ENCODE results near the gene PIP4P1.
"Not testable (repeated sequence)": the region's sequence is repeated elsewhere in the genome, so short reads cannot be mapped to it uniquely, and the experiment has no call there.

Gene PIP4P1

GRCh38 chr14:20461225-20462141, at the start of gene PIP4P1:
Gene PIP4P1 (minus strand): TSS chr14:20461434. CDS start chr14:20461325, 109 bp downstream.
- ChIA-PET CTCF (no interaction called here), POLR2A (interaction anchor here (0.7 to 4.4 kb wide), 27 partner anchors 9 to 222 kb away, joined by 3 to 38 read pairs (median 5); partner anchors contain the start of genes PARP2, PNP, RNASE4 and TEP1)
- no peak for TF ChIP-seq SP1 (IDR thresholded peaks at IDR 0.05)
- peak; percentile 84 for TF ChIP-seq PKNOX1 (IDR thresholded peaks at IDR 0.05)
- 0 out of 2 replicates have a peak, but pooled peaks have one; percentile 19 for TF ChIP-seq HDGF (IDR thresholded peaks at IDR 0.05; ENCODE audit: borderline replicate concordance)
- TF ChIP-seq L3MBTL2 (conservative IDR thresholded peaks at IDR 0.05): peak; percentile 93
- TF ChIP-seq TARDBP (IDR thresholded peaks at IDR 0.05): no peak
- peak; percentile 52; the same call in 1 of the 2 replicates for TF ChIP-seq FOXK2 (IDR thresholded peaks at IDR 0.05)
- peak; percentile 90 for DNase-seq (ENCODE audit: extremely low spot score)

GRCh38 chr14:20508367-20508766, 47.1 kb upstream of the PIP4P1 start:
- TF ChIP-seq FOXM1 (IDR thresholded peaks at IDR 0.05; ENCODE audit: borderline replicate concordance): no peak
- no peak for TF ChIP-seq FOXA1 (IDR thresholded peaks at IDR 0.05)
- TF ChIP-seq PKNOX1 (IDR thresholded peaks at IDR 0.05): no peak
- no peak for TF ChIP-seq TARDBP (IDR thresholded peaks at IDR 0.05)
- TF ChIP-seq SUZ12 (IDR thresholded peaks at IDR 0.05): no peak
- no peak for TF ChIP-seq ZNF384 (IDR thresholded peaks at IDR 0.05)
- no peak for TF ChIP-seq SP1 (IDR thresholded peaks at IDR 0.05)
- TF ChIP-seq ARNT (IDR thresholded peaks at IDR 0.05): no peak
- TF ChIP-seq L3MBTL2 (conservative IDR thresholded peaks at IDR 0.05): no peak
- CTCF ChIA-PET: no interaction called here
- DNase-seq (ENCODE audit: extremely low spot score): no peak
- POLR2A ChIA-PET: interaction anchor here (0.8 kb wide), 1 partner anchor 80 kb away, joined by 3 read pairs; no protein-coding TSS in a partner anchor

- POLR2A ChIA-PET: interaction anchor here (0.8 kb wide), 1 partner anchor 79 kb away, joined by 3 read pairs; no protein-coding TSS in a partner anchor
- not testable (repeated sequence) for DNase-seq (ENCODE audit: extremely low spot score)
- CTCF ChIA-PET: interaction anchor here (0.7 kb wide), 1 partner anchor 1944 kb away, joined by 3 read pairs; no protein-coding TSS in a partner anchor
These were observed 46.3 kb upstream of the PIP4P1 start for GRCh38 chr14:20507537-20507936.

- POLR2A ChIA-PET; DNase-seq (ENCODE audit: extremely low spot score); CTCF ChIA-PET: not testable (repeated sequence)
These were observed 45.5 kb upstream of the PIP4P1 start for GRCh38 chr14:20506752-20507151.

GRCh38 chr14:20506276-20506675, 45.0 kb upstream of the PIP4P1 start:
- CTCF ChIA-PET; DNase-seq (ENCODE audit: extremely low spot score); POLR2A ChIA-PET: not testable (repeated sequence)

GRCh38 chr14:20503898-20504297, 42.7 kb upstream of the PIP4P1 start:
- ChIA-PET POLR2A (no interaction called here), CTCF (no interaction called here)
- TF ChIP-seq ELF4 (IDR thresholded peaks at IDR 0.05) (no peak), TARDBP (IDR thresholded peaks at IDR 0.05) (no peak), ARNT (IDR thresholded peaks at IDR 0.05) (no peak), PKNOX1 (IDR thresholded peaks at IDR 0.05) (no peak), ZNF384 (IDR thresholded peaks at IDR 0.05) (no peak), FOXK2 (IDR thresholded peaks at IDR 0.05) (no peak), L3MBTL2 (conservative IDR thresholded peaks at IDR 0.05) (no peak), SUZ12 (IDR thresholded peaks at IDR 0.05) (no peak), FOXA1 (IDR thresholded peaks at IDR 0.05) (no peak), HDGF (IDR thresholded peaks at IDR 0.05; ENCODE audit: borderline replicate concordance) (no peak), NFRKB (IDR thresholded peaks at IDR 0.05) (no peak), LEF1 (IDR thresholded peaks at IDR 0.05; ENCODE audit: borderline replicate concordance) (no peak), FOXM1 (IDR thresholded peaks at IDR 0.05; ENCODE audit: borderline replicate concordance) (no peak), CTBP1 (IDR thresholded peaks at IDR 0.05; ENCODE audit: borderline replicate concordance) (no peak), SP1 (IDR thresholded peaks at IDR 0.05) (no peak), BHLHE40 (IDR thresholded peaks at IDR 0.05; ENCODE audit: borderline replicate concordance) (no peak)
- no peak for DNase-seq (ENCODE audit: extremely low spot score)

GRCh38 chr14:20501346-20501745, 40.1 kb upstream of the PIP4P1 start:
- ChIA-PET POLR2A (no interaction called here), CTCF (no interaction called here)
- no peak for DNase-seq (ENCODE audit: extremely low spot score)
- TF ChIP-seq LEF1 (IDR thresholded peaks at IDR 0.05; ENCODE audit: borderline replicate concordance): no peak
- TF ChIP-seq FOXK2 (IDR thresholded peaks at IDR 0.05): no peak
- TF ChIP-seq PKNOX1 (IDR thresholded peaks at IDR 0.05): no peak
- TF ChIP-seq ARNT (IDR thresholded peaks at IDR 0.05): no peak
- no peak for TF ChIP-seq L3MBTL2 (conservative IDR thresholded peaks at IDR 0.05)
- TF ChIP-seq CTBP1 (IDR thresholded peaks at IDR 0.05; ENCODE audit: borderline replicate concordance): no peak
- no peak for TF ChIP-seq NFRKB (IDR thresholded peaks at IDR 0.05)
- no peak for TF ChIP-seq SUZ12 (IDR thresholded peaks at IDR 0.05)
- no peak for TF ChIP-seq TARDBP (IDR thresholded peaks at IDR 0.05)

All from HEK293T (cell line).